Naive thymus-derived CD8-positive, alpha-beta T cell (primary cell): Measurements from ENCODE around the gene SPATC1L. TPM values are rescaled to one million over a fixed set of nuclear protein-coding genes. Genes with fewer than 3 reads are reported as not detected.

Experiments used
- ATAC-seq, 2 donors: fragments of 150-1000 bp; cut with Tn5 transposase in 1 of 2; sonication (Bioruptor Pico), chemical (Tn5 transposase) in 1 of 2; 1 replicate in 1 of 2; 2 replicates in 1 of 2; pipeline ENCODE4 v1.10.0; 2021; ENCODE audit warnings: mild to moderate bottlenecking in 2 of 2, moderate library complexity in 2 of 2
- POLR2A ChIA-PET: fragments of 350-600 bp; sonication (Branson Sonifier 250); formaldehyde crosslinking; loops from one replicate; lab custom pipeline; 2021; ENCODE audit warnings: antibody characterized with exemption; lab: Charles Lee
- DNase-seq, 10 donors: peaks; one replicate each; pipeline versions ENCODE4 v3.0.0 to v3.0.0-alpha.2; 2020 to 2022
- H3K27ac Mint-ChIP-seq, 10 donors: one replicate each; pipeline ENCODE4 v1.8.0; 2020 to 2022; ENCODE audit warnings: mild to moderate bottlenecking in 10 of 10, mixed read lengths in 10 of 10, moderate library complexity in 4 of 10, inconsistent platforms in 1 of 10
- H3K27me3 Mint-ChIP-seq, 5 donors: one replicate each; pipeline ENCODE4 v1.8.0; 2021 to 2022; ENCODE audit warnings: mixed read lengths in 5 of 5
- H3K36me3 Mint-ChIP-seq, 3 donors: one replicate each; pipeline ENCODE4 v1.8.0; 2020 to 2022; ENCODE audit warnings: mixed read lengths in 3 of 3, mild to moderate bottlenecking in 2 of 3, inconsistent platforms in 1 of 3
- H3K4me1 Mint-ChIP-seq, 4 donors: one replicate each; pipeline ENCODE4 v1.8.0; 2021 to 2022; ENCODE audit warnings: mixed read lengths in 4 of 4
- H3K4me3 Mint-ChIP-seq, 10 donors: one replicate each; pipeline ENCODE4 v1.8.0; 2020 to 2022; ENCODE audit warnings: mild to moderate bottlenecking in 10 of 10, mixed read lengths in 10 of 10, moderate library complexity in 6 of 10, inconsistent platforms in 1 of 10
- H3K9me3 Mint-ChIP-seq, 9 donors: one replicate each; pipeline ENCODE4 v1.8.0; 2020 to 2022; ENCODE audit warnings: mixed read lengths in 9 of 9, mild to moderate bottlenecking in 3 of 9, inconsistent platforms in 1 of 9, moderate library complexity in 1 of 9
- polyA plus RNA-seq, 3 donors: library from polyadenylated mRNA; unstranded; fragments of 300-500 nt; fragmentation: Illumina TruSeq; gene quantifications; one replicate each; pipeline ENCODE4 v1.2.3, GENCODE V29; 2021
- total RNA-seq, 8 experiments: library from RNA in 2 of 8; stranded (reverse) in 2 of 8; gene quantifications; one replicate each; pipeline ENCODE4 v1.2.3 and lab custom pipeline; 2021 to 2026

Gene SPATC1L
- total and polyA plus RNA-seq, 5 experiments from 2014 or later: 11.2 to 20.5 (median 13.0) TPM

DNA sequence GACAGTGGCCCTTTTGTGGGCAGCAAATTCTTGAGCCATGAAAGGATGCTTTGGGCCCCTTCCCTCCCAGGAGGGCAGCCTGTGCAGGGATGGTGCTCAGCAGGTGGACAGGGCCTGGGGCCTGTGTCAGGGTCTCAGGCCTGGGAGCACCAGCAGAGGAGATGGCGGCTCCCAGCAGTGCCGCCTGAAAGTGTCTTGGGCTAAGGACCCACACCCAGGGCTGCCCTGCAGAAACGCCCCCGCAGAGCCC, 52.7 kb downstream of the SPATC1L start:
- H3K4me3 Mint-ChIP-seq: no peak overlapping the region
- no peak for DNase-seq
- H3K9me3 Mint-ChIP-seq: no peaks in the 10 kb centered on the region
- H3K4me1 Mint-ChIP-seq: peaks cover 0 to 3% (median under 1%) of the 10 kb centered on the region in 4 donors
- H3K27ac Mint-ChIP-seq: no peak overlapping the region
- ATAC-seq: no peak
- H3K27me3 Mint-ChIP-seq: peaks cover 0 to 2% (median 0%) of the 10 kb centered on the region in 5 donors
- H3K36me3 Mint-ChIP-seq: no peaks in the 10 kb centered on the region
- POLR2A ChIA-PET: no interaction called here

DNA sequence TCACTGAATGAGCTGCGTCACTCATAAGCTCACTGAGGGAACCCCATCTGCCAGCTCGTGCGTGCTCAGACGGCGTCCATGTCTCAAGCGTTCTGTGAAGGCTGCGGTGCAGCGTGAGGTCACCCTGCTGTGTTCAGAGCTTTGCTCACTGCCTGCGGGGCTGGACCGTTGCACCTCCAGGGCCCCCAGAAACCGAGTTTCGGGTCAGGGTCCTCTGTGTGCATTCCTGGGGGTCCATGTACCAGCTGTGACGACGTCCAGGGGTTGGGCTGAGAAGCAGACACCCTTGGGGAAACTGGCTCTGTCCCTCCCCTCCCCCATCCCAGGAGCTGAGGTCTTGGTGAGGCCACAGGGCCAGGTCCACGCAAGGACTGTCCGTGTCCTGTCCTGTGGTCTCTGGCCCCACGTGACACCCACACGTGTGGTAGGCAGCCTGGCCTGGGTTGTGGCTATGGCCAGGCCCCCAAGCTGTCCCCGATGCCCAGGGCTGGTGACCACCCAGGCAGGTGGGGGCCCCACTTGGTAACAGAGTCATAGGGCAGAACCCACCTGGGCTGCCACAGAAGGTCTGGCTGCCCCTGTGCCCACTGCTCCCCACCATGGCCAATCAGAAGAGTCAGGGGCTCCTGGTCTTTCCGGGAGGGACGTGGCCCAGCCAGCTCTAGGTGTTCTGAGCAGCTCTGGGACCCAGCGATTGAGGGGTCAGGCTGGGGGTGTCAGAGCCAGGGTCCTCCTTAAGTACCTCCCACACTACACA, 53.2 kb downstream of the SPATC1L start:
- H3K27me3 Mint-ChIP-seq: peaks cover 0 to 2% (median 0%) of the 10 kb centered on the region in 5 donors
- peaks cover 0 to 1% (median 0%) of the 10 kb centered on the region in 3 donors for H3K36me3 Mint-ChIP-seq
- no peak overlapping the region for H3K4me3 Mint-ChIP-seq
- H3K4me1 Mint-ChIP-seq: peaks cover 0 to 3% (median under 1%) of the 10 kb centered on the region in 4 donors
- ATAC-seq: no peak
- POLR2A ChIA-PET: no interaction called here
- H3K9me3 Mint-ChIP-seq: no peaks in the 10 kb centered on the region
- H3K27ac Mint-ChIP-seq: no peak overlapping the region
- DNase-seq: no peak

DNA sequence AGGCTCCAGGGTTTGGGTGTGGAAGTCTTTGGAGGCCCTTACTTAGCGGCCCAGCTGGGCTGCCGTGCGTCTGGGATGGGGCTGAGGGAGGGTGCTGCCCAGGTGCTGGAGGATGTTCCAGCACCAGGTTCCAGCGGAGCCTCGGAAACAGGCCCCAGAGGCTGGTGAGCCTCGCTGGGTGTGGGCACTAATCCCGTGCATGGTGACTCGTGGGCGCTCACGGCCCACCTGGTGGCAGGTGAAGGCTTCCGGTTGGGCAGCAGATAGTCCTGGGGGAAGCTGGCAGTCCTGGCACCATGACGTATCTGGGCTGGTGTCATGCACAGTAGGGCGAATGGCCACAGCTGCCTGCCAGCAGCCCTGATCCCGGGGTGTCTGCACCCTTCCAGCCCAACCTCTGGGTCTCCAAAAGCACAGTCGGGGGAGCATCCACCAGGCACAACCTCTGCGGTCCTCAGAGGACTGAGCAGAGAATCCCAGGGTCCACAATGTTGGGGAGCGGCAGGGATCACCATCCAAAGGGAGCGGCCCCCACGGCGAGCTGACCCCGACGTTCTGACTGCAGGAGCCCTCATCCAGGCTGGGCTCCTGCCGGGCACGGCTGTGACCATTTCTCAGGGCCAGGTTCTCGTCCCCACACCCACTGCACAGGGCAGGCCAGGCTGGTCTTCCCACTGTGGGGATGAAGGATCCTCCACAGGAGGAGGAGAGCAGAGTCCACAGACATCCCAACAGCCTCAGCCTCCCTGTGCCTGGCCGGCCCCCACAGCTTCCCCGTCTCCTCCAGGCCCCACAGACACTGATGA, 54.2 kb downstream of the SPATC1L start:
- peak in 2 of 10 donors; percentile 2 to 59 for DNase-seq
- no peak for ATAC-seq
- Mint-ChIP-seq H3K27me3 (no peaks in the 10 kb centered on the region), H3K9me3 (no peaks in the 10 kb centered on the region), H3K4me1 (peaks cover 0 to 2% (median under 1%) of the 10 kb centered on the region in 4 donors), H3K36me3 (peaks cover 0 to 2% (median 0%) of the 10 kb centered on the region in 3 donors), H3K4me3 (no peak overlapping the region), H3K27ac (peak overlapping the region in 1 of 10 donors; percentile 70)
- POLR2A ChIA-PET: no interaction called here

DNA sequence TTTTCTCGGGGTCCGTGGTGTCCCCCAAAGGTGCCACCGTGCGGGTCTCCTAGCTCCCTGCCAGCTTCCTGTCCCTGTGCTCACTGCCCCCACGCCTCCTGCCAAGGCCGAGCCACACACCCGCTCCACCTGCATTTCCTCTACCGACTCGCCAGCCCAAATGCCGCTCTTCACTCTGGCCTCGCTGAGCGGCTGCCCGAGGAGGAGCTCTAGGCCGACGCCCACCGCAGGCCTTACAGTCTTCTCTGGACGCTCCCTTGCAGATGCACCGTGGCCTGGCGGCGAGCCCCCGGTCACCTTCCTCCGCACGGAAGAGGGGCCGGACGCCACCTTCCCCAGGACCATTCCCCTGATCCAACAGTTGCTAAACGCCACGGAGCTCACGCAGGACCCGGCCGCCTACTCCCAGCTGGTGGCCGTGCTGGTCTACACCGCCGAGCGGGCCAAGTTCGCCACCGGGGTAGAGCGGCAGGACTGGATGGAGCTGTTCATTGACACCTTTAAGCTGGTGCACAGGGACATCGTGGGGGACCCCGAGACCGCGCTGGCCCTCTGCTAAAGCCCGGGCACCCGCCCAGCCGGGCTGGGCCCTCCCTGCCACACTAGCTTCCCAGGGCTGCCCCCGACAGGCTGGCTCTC, 55.2 kb downstream of the SPATC1L start:
- Mint-ChIP-seq H3K9me3 (no peaks in the 10 kb centered on the region), H3K36me3 (peaks cover 0 to 5% (median 0%) of the 10 kb centered on the region in 3 donors), H3K4me3 (no peak overlapping the region), H3K27me3 (no peaks in the 10 kb centered on the region), H3K4me1 (peaks cover 0 to 2% (median 0%) of the 10 kb centered on the region in 4 donors), H3K27ac (no peak overlapping the region)
- DNase-seq (peak in 2 of 10 donors; percentile 2 to 41), ATAC-seq (no peak)
- POLR2A ChIA-PET: interaction anchor here (0.6 kb wide), 1 partner anchor 338 kb away, joined by 3 read pairs; no protein-coding TSS in a partner anchor

DNA sequence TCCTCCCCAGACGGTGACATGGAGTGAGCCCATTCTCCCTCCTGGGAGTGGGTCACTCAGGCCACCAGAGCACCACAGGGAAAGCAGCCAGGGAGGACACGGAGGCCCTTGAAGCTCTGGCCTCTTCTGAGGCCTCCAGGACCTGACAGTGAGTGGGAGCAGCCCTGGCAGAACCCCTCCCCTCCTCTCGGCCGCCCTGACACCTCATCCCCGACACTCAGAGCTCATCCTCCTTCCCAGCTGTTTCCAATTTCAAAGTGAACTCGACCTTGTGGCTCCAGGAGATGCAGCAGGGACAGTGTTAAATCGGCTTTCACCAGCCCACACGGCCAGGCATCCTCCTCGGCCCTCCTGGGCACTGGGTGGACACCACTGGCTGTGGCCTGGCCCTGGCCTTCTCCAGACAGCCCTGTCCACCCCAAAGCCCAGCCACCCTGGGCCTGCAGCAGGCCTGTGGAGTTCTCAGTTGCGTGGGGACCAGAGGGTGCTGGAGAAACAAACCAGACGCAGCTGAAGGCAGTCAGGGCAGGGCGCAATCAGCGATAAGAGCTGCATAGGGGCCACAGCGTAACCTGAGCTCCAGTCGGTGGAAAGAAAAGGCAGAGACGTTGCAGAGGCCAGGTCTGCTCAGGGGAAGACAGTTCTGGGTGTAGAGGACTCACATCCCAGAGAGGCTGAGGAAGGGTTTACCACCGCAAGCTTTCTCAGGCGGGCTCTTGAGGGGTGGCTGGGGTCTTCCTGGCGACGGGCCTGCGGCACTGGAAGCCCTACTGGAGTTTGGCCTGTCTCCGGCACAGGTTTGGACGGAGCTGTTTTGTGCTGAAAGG, 55.9 kb downstream of the SPATC1L start:
- Mint-ChIP-seq H3K4me1 (peaks cover 0 to 2% (median 0%) of the 10 kb centered on the region in 4 donors), H3K9me3 (no peaks in the 10 kb centered on the region), H3K27me3 (no peaks in the 10 kb centered on the region), H3K27ac (peak overlapping the region in 1 of 10 donors; percentile 62), H3K4me3 (no peak overlapping the region), H3K36me3 (peaks cover 0 to 8% (median 0%) of the 10 kb centered on the region in 3 donors)
- POLR2A ChIA-PET: no interaction called here
- DNase-seq (peak in 2 of 10 donors; percentile 0 to 22), ATAC-seq (no peak)

DNA sequence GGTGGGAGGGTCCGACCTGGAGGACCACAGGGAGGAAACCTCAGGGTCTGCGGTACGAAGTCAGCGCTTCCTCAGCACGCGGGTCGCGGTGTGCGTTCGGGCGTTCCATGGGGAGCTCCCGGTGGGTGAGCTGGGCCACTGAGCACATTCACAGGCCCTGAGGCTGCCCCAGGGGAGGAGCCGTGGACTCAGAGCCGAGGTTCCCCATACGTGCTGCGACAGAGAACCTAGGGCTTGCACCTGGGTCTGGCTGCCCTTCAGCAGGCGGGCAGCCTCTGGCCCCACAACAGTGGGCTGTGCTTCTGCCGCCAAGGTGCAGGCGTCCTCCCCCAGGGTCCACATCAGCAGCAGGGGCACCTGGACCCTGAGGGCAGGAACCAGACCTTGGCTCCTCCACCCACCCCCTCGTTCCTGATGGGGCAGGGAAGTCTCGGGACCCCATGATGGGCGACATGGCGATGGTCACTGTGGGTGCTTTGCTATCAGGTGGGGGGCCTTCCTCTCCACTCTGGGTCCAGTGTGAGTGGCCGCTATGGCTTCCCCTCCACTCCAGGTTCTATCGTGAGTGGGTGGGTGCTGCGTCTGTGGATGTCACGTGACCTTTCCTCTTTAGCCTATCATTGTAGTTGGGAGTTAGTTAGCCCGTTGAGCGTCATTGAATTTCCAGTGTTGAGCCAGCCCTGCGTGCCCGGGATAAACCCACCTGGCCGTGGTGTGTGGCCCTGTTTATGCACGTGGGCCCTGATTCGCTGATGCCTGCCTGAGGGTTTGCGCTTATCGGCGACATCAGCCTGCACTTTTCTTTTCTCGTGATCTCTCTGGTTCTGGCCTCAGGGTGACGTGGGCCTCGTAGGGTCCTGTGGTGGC, 56.8 kb downstream of the SPATC1L start:
- no peaks in the 10 kb centered on the region for H3K9me3 Mint-ChIP-seq
- peaks cover 0 to 8% (median 0%) of the 10 kb centered on the region in 3 donors for H3K36me3 Mint-ChIP-seq
- H3K4me3 Mint-ChIP-seq: no peak overlapping the region

DNA sequence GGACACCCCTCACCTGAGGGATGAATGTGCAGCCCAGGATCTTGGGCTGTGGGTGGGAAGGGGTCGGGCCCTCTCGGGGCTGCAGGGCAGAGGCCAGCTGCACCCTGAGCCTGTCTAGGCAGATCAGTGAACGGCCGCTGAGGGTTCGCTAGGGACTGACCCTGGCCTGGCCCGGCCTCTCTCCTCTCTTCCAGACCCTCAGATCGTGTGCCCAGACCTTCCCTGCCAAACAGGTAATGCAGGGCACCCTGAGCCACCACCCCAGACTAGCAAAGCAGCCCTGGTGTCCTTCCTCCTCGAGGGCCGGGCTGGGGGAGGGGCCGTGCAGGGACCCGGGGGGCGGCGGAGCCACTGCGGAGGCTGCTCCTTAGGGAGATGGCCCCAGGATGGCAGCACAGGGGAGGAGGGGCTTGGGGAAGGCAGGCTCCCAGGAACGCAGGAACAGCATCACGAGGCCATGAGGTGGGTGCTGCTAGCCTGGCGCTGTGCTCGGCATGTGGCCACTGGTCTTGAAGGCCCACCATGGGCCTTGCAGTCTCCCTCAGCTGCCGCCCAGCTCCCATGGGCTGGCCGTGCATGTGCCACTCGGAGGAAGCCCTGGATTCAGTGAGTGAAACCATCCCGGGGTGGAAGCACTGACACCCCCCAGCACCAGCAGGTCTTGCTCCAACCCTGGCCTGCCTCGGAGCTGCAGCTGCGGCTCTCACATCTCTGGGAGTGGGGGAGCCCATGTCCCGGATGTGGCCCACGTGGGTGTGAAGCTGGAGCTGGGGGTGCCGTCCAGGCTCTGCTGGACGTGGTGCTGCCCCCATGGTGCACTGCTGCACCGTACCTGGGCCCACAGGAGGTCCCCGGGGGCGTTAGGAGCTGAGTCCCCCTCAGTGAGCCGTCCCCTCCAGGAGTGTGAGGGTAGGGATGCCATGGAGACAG, 57.7 kb downstream of the SPATC1L start:
- DNase-seq (peak in 3 of 10 donors; percentile 1 to 59 (median 2)), ATAC-seq (no peak)
- H3K9me3 Mint-ChIP-seq: no peaks in the 10 kb centered on the region
- H3K36me3 Mint-ChIP-seq: peaks cover 0 to 8% (median 2%) of the 10 kb centered on the region in 3 donors
- no peak overlapping the region for H3K27ac Mint-ChIP-seq
- H3K4me3 Mint-ChIP-seq: no peak overlapping the region
- H3K27me3 Mint-ChIP-seq: no peaks in the 10 kb centered on the region
- peaks cover 0 to 2% (median under 1%) of the 10 kb centered on the region in 4 donors for H3K4me1 Mint-ChIP-seq
- POLR2A ChIA-PET: no interaction called here

More for the DNA sequence above, 56.8 kb downstream of the SPATC1L start:
- DNase-seq: peak in 1 of 10 donors; percentile 3
- Mint-ChIP-seq H3K27me3 (no peaks in the 10 kb centered on the region), H3K4me1 (peaks cover 0 to 2% (median 0%) of the 10 kb centered on the region in 4 donors), H3K27ac (peak overlapping the region in 1 of 10 donors; percentile 62)
- POLR2A ChIA-PET: no interaction called here
- no peak for ATAC-seq

DNA sequence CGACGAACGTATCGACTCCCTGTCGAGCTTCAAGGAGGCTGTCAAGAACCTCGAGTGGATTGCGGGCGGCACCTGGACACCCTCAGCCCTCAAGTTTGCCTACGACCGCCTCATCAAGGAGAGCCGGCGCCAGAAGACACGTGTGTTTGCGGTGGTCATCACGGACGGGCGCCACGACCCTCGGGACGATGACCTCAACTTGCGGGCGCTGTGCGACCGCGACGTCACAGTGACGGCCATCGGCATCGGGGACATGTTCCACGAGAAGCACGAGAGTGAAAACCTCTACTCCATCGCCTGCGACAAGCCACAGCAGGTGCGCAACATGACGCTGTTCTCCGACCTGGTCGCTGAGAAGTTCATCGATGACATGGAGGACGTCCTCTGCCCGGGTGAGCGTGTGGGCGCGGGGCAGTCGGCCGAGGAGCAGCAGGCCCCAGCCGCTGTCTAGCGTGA, 58.4 kb downstream of the SPATC1L start:
- no peaks in the 10 kb centered on the region for H3K27me3 Mint-ChIP-seq
- H3K4me3 Mint-ChIP-seq: no peak overlapping the region
- ATAC-seq (no peak), DNase-seq (peak in 3 of 10 donors; percentile 1 to 46 (median 12))
- H3K9me3 Mint-ChIP-seq: no peaks in the 10 kb centered on the region
- peaks cover 0 to 2% (median under 1%) of the 10 kb centered on the region in 4 donors for H3K4me1 Mint-ChIP-seq
- peaks cover 0 to 8% (median 2%) of the 10 kb centered on the region in 3 donors for H3K36me3 Mint-ChIP-seq
- POLR2A ChIA-PET: no interaction called here
- no peak overlapping the region for H3K27ac Mint-ChIP-seq

DNA sequence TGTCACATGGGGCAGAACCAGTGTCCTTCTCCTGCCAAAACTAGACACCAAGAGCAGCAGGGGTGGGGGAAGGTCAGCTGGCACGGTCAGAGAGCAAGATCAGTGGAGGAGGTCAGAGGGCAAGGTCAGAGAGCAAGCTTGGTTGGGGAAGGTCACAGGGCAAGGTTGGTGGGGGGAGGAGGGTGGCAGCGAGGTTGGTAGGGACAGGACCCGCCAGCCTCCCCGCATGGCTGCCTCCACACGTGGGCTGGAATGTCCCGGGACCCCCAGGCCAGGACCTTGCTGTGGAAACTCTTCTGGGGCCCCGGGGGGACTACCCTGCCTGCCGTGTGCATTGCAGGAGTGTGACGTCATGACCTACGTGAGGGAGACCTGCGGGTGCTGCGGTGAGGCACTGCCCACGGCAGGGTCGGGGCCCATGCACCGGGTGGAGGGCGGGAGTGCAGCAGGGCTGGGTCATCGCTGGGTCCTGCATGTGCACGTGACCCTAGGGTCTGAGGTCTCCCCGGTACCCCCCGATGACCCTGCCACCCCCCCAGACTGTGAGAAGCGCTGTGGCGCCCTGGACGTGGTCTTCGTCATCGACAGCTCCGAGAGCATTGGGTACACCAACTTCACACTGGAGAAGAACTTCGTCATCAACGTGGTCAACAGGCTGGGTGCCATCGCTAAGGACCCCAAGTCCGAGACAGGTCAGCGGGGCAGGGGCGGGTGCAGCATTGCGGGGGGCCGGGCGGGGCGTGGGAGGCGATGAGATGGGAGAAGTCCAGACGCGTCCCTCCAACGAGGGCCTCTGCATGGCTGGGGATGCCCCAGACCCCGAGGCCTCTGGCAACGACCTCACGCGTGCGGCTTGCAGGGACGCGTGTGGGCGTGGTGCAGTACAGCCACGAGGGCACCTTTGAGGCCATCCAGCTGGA, 59.1 kb downstream of the SPATC1L start:
- H3K9me3 Mint-ChIP-seq: no peaks in the 10 kb centered on the region
- H3K36me3 Mint-ChIP-seq: peaks cover 0 to 8% (median 2%) of the 10 kb centered on the region in 3 donors
- H3K27me3 Mint-ChIP-seq: no peaks in the 10 kb centered on the region
- H3K4me1 Mint-ChIP-seq: peaks cover 0 to 2% (median under 1%) of the 10 kb centered on the region in 4 donors
- POLR2A ChIA-PET: no interaction called here
- peak in 3 of 10 donors; percentile 5 to 57 (median 13) for DNase-seq
- no peak for ATAC-seq
- H3K27ac Mint-ChIP-seq: no peak overlapping the region
- H3K4me3 Mint-ChIP-seq: no peak overlapping the region
